HepG2 (cell line): ENCODE data around the gene PRAMEF14. TPM values are rescaled to one million over a fixed set of nuclear protein-coding genes. Genes with fewer than 3 reads are reported as not detected.
"Not testable (repeated sequence)": the region's sequence is repeated elsewhere in the genome, so short reads cannot be mapped to it uniquely, and the experiment has no call there.

Source experiments
- ATAC-seq: fragments of 200-7000 bp; cut with Tn5 transposase; 3 replicates; pipeline ENCODE4 v1.9.1; 2020; ENCODE audit warnings: mild to moderate bottlenecking, moderate library complexity
- Bru-seq: library from RNA; stranded (reverse); fragments of 400-500 nt; gene quantifications from one replicate; lab custom pipeline; 2021; lab: Mats Ljungman, UMichigan
- BruChase-seq, 2 experiments: library from RNA; stranded (reverse); fragments of 400-500 nt; gene quantifications; one replicate each; lab custom pipeline; 2021; lab: Mats Ljungman, UMichigan
- BruUV-seq: library from RNA; stranded (reverse); fragments of 400-500 nt; replicated peaks from 2 replicates; lab custom pipeline; 2021; lab: Mats Ljungman, UMichigan
- CTCF ChIA-PET: fragments of 300-600 bp; formaldehyde crosslinking; extraction: SDS; loops from one replicate; lab custom pipeline; 2021; ENCODE audit warnings: low total read pairs, inconsistent platforms, low intra/inter-chr PET ratio; lab: Yijun Ruan, JAX
- POLR2A ChIA-PET: fragments of 350-600 bp; sonication (Branson Sonifier 250); formaldehyde crosslinking; loops from one replicate; lab custom pipeline; 2020; ENCODE audit warnings: antibody characterized with exemption, inconsistent platforms; lab: Yijun Ruan, JAX
- DNase-seq: peaks from one replicate; pipeline ENCODE4 v3.0.0-alpha.2; 2015; ENCODE audit warnings: low spot score
- FAIRE-seq: peaks from 3 replicates; lab custom pipeline; 2011; peaks lifted over from hg19 to GRCh38; lab: Jason Lieb, UNC
- H2AFZ ChIP-seq: one replicate; pipeline ENCODE4 v1.6.1; 2011; ENCODE audit warnings: low read length, inconsistent platforms
- H3K27ac ChIP-seq: fragments of 300-600 bp; 3 replicates; pipeline ENCODE4 v1.8.0; 2011; ENCODE audit warnings: mixed run types, mild to moderate bottlenecking, mixed read lengths, low read length, inconsistent platforms; ENCODE audit not compliant: insufficient read depth; ENCODE audit errors: extremely low read length
- H3K27me3 ChIP-seq, 2 experiments: fragments of 200-600 bp in 1 of 2; 2 replicates in 1 of 2; 3 replicates in 1 of 2; pipeline versions ENCODE4 v1.6.0 to v1.8.0; 2011; ENCODE audit warnings: low read length in 2 of 2, mild to moderate bottlenecking in 2 of 2, moderate library complexity in 2 of 2, inconsistent platforms in 1 of 2; ENCODE audit not compliant: insufficient read depth in 2 of 2, control insufficient read depth in 1 of 2
- H3K36me3 ChIP-seq, 2 experiments: fragments of 200-600 bp in 1 of 2; replicated peaks in 1 of 2; 2 replicates in 1 of 2; 3 replicates in 1 of 2; pipeline versions ENCODE4 v1.5.1 to v1.8.0; 2011; ENCODE audit warnings: low read length in 2 of 2, inconsistent platforms in 1 of 2; ENCODE audit not compliant: insufficient read depth in 2 of 2, control insufficient read depth in 1 of 2
- H3K4me1 ChIP-seq: 2 replicates; pipeline ENCODE4 v1.5.1; 2012; ENCODE audit warnings: low read length, inconsistent platforms; ENCODE audit not compliant: insufficient read depth
- H3K4me2 ChIP-seq: 2 replicates; pipeline ENCODE4 v1.6.0; 2011; ENCODE audit warnings: low read depth, low read length, inconsistent platforms
- H3K4me3 ChIP-seq, 3 experiments: fragments of 200-600 bp in 1 of 3; sonication (generic), shearing (Covaris generic) in 1 of 3; replicated peaks in 1 of 3; 2 replicates each; pipeline ENCODE4 v1.5.1; 2011 to 2016; ENCODE audit warnings: low read length in 3 of 3, inconsistent platforms in 2 of 3, low read depth in 2 of 3, mild to moderate bottlenecking in 2 of 3, control low read depth in 1 of 3, mixed read lengths in 1 of 3; ENCODE audit not compliant: insufficient read depth in 1 of 3
- H3K79me2 ChIP-seq: one replicate; pipeline ENCODE4 v1.6.1; 2011; ENCODE audit warnings: low read length, inconsistent platforms; ENCODE audit not compliant: insufficient read depth
- H3K9ac ChIP-seq: 2 replicates; pipeline ENCODE4 v1.6.0; 2011; ENCODE audit warnings: mild to moderate bottlenecking, low read depth, low read length, inconsistent platforms; ENCODE audit not compliant: insufficient read depth
- H3K9me3 ChIP-seq: 2 replicates; pipeline ENCODE4 v1.5.1; 2012; ENCODE audit warnings: mild to moderate bottlenecking, low read length
- H4K20me1 ChIP-seq: 2 replicates; pipeline ENCODE4 v1.6.0; 2011; ENCODE audit warnings: inconsistent platforms, mild to moderate bottlenecking, low read length, moderate library complexity; ENCODE audit not compliant: insufficient read depth
- WGBS: methylation state at CpG from one replicate; pipeline ENCODE4 v1.1.6; 2017; ENCODE audit warnings: low lambda C conversion rate; 5-methylcytosine and 5-hydroxymethylcytosine counted together
- in situ Hi-C: cut with HindIII; loops from 2 replicates; pipeline ENCODE4 v1.10.0; 2017; ENCODE audit warnings: low pct_unique_long_range_greater_than_20kb; ENCODE audit not compliant: extremely low pct_ligation_motif_present
- intact Hi-C: fragments of 100-400 bp; cut with micrococcal nuclease; formaldehyde crosslinking; loops from one replicate; pipeline ENCODE4 v1.10.0; 2022; ENCODE audit not compliant: unreplicated experiment
- long read RNA-seq, 2 experiments: library from RNA in 1 of 2; library from polyadenylated mRNA in 1 of 2; stranded (forward) in 1 of 2; unstranded in 1 of 2; transcript quantifications; one replicate each; pipeline ENCODE4 v2.0.0, GENCODE V29; 2019 to 2022
- polyA minus RNA-seq, 3 experiments: library from RNA; depleted of rRNA, polyadenylated mRNA; stranded (reverse); fragments of >200 nt; gene quantifications; 2 replicates each; pipeline ENCODE4 v1.2.3, GENCODE V29; 2011; ENCODE audit warnings: low replicate concordance in 1 of 3
- polyA plus RNA-seq, 8 experiments: library from polyadenylated mRNA; depleted of rRNA in 3 of 8; stranded (reverse) in 7 of 8; unstranded in 1 of 8; fragments of >200 nt; fragmentation: Illumina TruSeq in 4 of 8; extraction: Trizol in 4 of 8; gene quantifications; 2 replicates each; pipeline versions ENCODE4 v1.2.1 to v1.2.3, GENCODE V29; 2011 to 2016; ENCODE audit warnings: low read depth in 4 of 8, missing spikeins in 1 of 8, mixed read lengths in 1 of 8; ENCODE audit not compliant: insufficient read depth in 1 of 8
- total RNA-seq, 5 experiments: library from RNA; depleted of rRNA; stranded (reverse); fragments of >200 nt; fragmentation: Illumina TruSeq; extraction: Trizol; gene quantifications; 2 replicates each; pipeline ENCODE4 v1.2.3, GENCODE V29; 2016; ENCODE audit warnings: low read depth in 1 of 5

Gene PRAMEF14, protein sequence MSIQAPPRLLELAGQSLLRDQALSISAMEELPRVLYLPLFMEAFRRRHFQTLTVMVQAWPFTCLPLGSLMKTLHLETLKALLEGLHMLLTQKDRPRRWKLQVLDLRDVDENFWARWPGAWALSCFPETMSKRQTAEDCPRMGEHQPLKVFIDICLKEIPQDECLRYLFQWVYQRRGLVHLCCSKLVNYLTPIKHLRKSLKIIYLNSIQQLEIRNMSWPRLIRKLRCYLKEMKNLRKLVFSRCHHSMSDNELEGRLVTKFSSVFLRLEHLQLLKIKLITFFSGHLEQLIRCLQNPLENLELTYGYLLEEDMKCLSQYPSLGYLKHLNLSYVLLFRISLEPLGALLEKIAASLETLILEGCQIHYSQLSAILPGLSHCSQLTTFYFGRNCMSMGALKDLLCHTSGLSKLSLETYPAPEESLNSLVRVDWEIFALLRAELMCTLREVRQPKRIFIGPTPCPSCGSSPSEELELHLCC
- not detected in 2 replicates for total RNA-seq (2016; rRNA removed; fragmentation: Illumina TruSeq; extraction: Trizol)
- not detected in 2 replicates for total RNA-seq (2016; cell fraction: cytosol; rRNA removed; fragmentation: Illumina TruSeq; extraction: Trizol; ENCODE audit: low read depth)
- total RNA-seq (2016; cell fraction: insoluble cytoplasmic fraction; rRNA removed; fragmentation: Illumina TruSeq; extraction: Trizol): not detected in 2 replicates
- total RNA-seq (2016; cell fraction: membrane; rRNA removed; fragmentation: Illumina TruSeq; extraction: Trizol): not detected in 2 replicates
- total RNA-seq (2016; cell fraction: nucleus; rRNA removed; fragmentation: Illumina TruSeq; extraction: Trizol): not detected in 2 replicates
- polyA plus RNA-seq (2011; rRNA removed): not detected in 2 replicates
- polyA plus RNA-seq (2011; cell fraction: cytosol; rRNA removed): not detected in 2 replicates
- not detected in 2 replicates for polyA plus RNA-seq (2011; cell fraction: nucleus; rRNA removed)
- polyA plus RNA-seq (2012): not detected in 2 replicates
- not detected in 2 replicates for polyA plus RNA-seq (2016; cell fraction: cytosol; fragmentation: Illumina TruSeq; extraction: Trizol; ENCODE audit: low read depth)
- polyA plus RNA-seq (2016; cell fraction: insoluble cytoplasmic fraction; fragmentation: Illumina TruSeq; extraction: Trizol; ENCODE audit: low read depth): not detected in 2 replicates
- polyA plus RNA-seq (2016; cell fraction: membrane; fragmentation: Illumina TruSeq; extraction: Trizol; ENCODE audit: low read depth): not detected in 2 replicates
- polyA plus RNA-seq (2016; cell fraction: nucleus; fragmentation: Illumina TruSeq; extraction: Trizol; ENCODE audit: insufficient read depth, low read depth): not detected in 2 replicates
- polyA minus RNA-seq (2011; rRNA and poly(A)+ RNA removed; ENCODE audit: low replicate concordance): not detected in 2 replicates
- not detected in 2 replicates for polyA minus RNA-seq (2011; cell fraction: cytosol; rRNA and poly(A)+ RNA removed)
- not detected in 2 replicates for polyA minus RNA-seq (2011; cell fraction: nucleus; rRNA and poly(A)+ RNA removed)
- not detected for Bru-seq, nascent RNA
- BruChase-seq, experiment 1, labeled RNA remaining after a 6-hour chase: not detected
- BruChase-seq, experiment 2, labeled RNA remaining after a 2-hour chase: not detected
- long read RNA-seq, experiment 1: 0 reads
- long read RNA-seq, experiment 2: 0 reads

DNA sequence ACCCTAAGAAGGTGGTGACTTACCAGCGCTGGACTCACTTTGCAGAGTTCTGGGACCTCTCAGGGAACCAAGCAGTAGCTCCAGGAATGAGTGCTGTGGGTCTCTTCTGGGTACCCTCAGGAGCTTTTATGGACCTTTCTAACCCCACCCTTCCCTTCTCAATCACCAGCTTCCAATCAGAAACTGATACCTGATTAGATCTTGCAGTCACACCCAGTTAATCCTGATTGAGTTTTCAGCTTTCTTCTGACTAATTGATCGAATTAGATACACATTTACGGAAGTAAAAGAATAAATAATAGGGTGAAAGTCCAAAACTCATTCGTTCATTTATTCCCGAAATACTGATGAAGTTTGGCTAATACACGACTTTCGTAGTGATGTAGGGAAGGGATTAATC, at the start of gene PRAMEF14:
Gene PRAMEF14, minus strand, starts transcription at position 101 of the 400 bp plus-strand sequence. CDS start 1,820 bp downstream, outside the sequence.
- in situ Hi-C loops, intact Hi-C loops, H2AFZ ChIP-seq, H3K4me2 ChIP-seq, BruUV-seq, H3K27me3 ChIP-seq, POLR2A ChIA-PET, CTCF ChIA-PET, ATAC-seq, H3K4me3 ChIP-seq, H3K79me2 ChIP-seq, H3K36me3 ChIP-seq, H3K4me1 ChIP-seq, DNase-seq, H3K9ac ChIP-seq, H4K20me1 ChIP-seq, H3K27ac ChIP-seq, FAIRE-seq, H3K9me3 ChIP-seq: not testable (repeated sequence)
- 2% methylated on average over 7 of the region's 7 CpGs for WGBS

DNA sequence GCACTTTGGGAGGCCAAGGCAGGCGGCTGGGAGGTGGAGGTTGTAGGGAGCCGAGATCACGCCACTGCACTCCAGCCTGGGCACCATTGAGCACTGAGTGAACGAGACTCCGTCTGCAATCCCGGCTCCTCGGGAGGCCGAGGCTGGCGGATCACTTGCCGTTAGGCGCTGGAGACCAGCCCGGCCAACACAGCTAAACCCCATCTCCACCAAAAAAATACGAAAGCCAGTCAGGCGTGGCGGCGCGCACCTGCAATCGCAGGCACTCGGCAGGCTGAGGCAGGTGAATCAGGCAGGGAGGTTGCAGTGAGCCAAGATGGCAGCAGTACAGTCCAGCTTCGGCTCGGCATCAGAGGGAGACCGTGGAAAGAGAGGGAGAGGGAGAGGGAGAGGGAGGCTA, 48.4 kb upstream of the PRAMEF14 start:
- H3K4me1 ChIP-seq, H4K20me1 ChIP-seq, H3K36me3 ChIP-seq, BruUV-seq, ATAC-seq, FAIRE-seq, H3K9ac ChIP-seq, H3K27ac ChIP-seq, DNase-seq, H3K4me3 ChIP-seq, H3K4me2 ChIP-seq, POLR2A ChIA-PET, H3K79me2 ChIP-seq, H3K9me3 ChIP-seq, H3K27me3 ChIP-seq, intact Hi-C loops, in situ Hi-C loops, H2AFZ ChIP-seq, CTCF ChIA-PET: not testable (repeated sequence)
- WGBS: 48% methylated on average over 15 of the region's 22 CpGs

DNA sequence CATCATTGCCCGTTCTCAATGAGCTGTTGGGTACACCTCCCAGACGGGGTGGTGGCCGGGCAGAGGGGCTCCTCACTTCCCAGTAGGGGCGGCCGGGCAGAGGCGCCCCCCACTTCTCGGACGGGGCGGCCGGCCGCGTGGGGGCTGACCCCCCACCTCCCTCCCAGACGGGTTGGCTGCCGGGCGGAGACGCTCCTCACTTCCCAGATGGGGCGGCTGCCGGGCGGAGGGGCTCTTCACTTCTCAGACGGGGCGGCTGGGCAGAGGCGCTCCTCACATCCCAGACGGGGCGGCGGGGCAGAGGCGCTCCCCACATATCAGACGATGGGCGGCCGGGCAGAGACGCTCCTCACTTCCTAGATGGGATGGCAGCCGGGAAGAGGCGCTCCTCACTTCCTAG, 47.8 kb upstream of the PRAMEF14 start:
- H3K4me2 ChIP-seq, H3K79me2 ChIP-seq, intact Hi-C loops, H3K4me1 ChIP-seq, H3K9ac ChIP-seq, H3K36me3 ChIP-seq, FAIRE-seq, H3K9me3 ChIP-seq, H3K27ac ChIP-seq, DNase-seq, H3K27me3 ChIP-seq, CTCF ChIA-PET, POLR2A ChIA-PET, H2AFZ ChIP-seq, BruUV-seq, in situ Hi-C loops, H3K4me3 ChIP-seq, H4K20me1 ChIP-seq, ATAC-seq: not testable (repeated sequence)
- 71% methylated on average over 18 of the region's 32 CpGs for WGBS
